GM23338 (cell line): ENCODE results near the gene PFDN4.

Experiments used
- EZH2 ChIP-seq: fragments of 200-600 bp; sonication (generic); IDR thresholded peaks from one replicate; pipeline ENCODE4 v1.8.0; 2017; ENCODE audit warnings: antibody characterized with exemption, mild to moderate bottlenecking, low read depth; ENCODE audit not compliant: unreplicated experiment
- JUNB ChIP-seq: IDR thresholded peaks from one replicate; pipeline ENCODE4 v1.6.1; 2016; ENCODE audit warnings: antibody characterized with exemption; ENCODE audit not compliant: unreplicated experiment
- NANOG ChIP-seq: IDR thresholded peaks from 2 replicates; pipeline ENCODE4 v1.6.1; 2016; ENCODE audit warnings: antibody characterized with exemption, borderline replicate concordance
- POLR2AphosphoS5 ChIP-seq: IDR thresholded peaks from 2 replicates; pipeline ENCODE4 v1.6.1; 2016; ENCODE audit warnings: antibody characterized with exemption, low read depth
- TF ChIP-seq, protein P1 (sequence below), 2 experiments: fragments of 200-600 bp in 1 of 2; sonication (generic) in 1 of 2; conservative IDR thresholded peaks; 2 replicates each; pipeline versions ENCODE4 v1.5.1 to v1.6.1; 2016 to 2017; ENCODE audit warnings: antibody characterized with exemption in 2 of 2, low read depth in 2 of 2, mild to moderate bottlenecking in 2 of 2, moderate library complexity in 1 of 2

DNA sequence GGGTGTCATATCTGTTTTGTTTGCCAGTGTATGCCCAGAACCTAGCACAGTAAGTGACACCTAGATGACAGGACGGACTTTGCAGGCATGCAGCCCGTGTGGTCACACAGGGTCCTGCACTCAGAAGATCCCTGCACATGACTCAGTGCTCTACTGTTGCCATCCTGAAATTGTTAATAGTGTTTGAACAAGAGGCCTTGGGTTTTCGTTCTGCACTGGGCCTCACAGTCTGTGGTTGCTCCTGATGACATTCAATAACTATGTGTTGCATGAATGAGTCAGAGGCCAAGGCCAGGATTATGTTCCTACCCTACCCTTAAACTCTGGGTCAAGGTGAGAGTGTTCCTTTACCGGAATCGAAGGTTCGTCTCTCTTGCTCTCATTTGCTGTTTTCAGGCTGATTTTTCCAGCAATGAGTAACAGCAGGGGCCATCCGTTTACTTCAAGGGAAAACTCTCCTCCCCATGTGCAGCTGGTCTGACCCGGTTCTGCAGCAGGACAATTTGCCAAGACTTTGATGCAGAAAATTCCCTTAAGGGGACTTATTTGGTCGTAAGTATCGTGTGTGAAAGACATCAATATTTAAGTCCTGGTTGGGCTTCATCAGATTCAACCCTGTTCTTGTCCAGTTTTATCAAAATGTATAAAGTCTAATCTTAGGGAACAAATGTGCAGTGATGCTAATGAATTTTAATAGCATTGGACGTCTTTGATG is 13.0 kb upstream of the PFDN4 start:
- TF ChIP-seq, protein P1, sequence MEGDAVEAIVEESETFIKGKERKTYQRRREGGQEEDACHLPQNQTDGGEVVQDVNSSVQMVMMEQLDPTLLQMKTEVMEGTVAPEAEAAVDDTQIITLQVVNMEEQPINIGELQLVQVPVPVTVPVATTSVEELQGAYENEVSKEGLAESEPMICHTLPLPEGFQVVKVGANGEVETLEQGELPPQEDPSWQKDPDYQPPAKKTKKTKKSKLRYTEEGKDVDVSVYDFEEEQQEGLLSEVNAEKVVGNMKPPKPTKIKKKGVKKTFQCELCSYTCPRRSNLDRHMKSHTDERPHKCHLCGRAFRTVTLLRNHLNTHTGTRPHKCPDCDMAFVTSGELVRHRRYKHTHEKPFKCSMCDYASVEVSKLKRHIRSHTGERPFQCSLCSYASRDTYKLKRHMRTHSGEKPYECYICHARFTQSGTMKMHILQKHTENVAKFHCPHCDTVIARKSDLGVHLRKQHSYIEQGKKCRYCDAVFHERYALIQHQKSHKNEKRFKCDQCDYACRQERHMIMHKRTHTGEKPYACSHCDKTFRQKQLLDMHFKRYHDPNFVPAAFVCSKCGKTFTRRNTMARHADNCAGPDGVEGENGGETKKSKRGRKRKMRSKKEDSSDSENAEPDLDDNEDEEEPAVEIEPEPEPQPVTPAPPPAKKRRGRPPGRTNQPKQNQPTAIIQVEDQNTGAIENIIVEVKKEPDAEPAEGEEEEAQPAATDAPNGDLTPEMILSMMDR (conservative IDR thresholded peaks at IDR 0.05; ENCODE audit: low read depth in 2 of 2), result 0 out of 4 replicates have a peak, but pooled peaks of 1 of the 2 experiments have one; percentile 14
- TF ChIP-seq EZH2, result no peak
- TF ChIP-seq JUNB, result no peak
- TF ChIP-seq NANOG, result no peak
- TF ChIP-seq POLR2AphosphoS5, result no peak
